Measurements from ENCODE around the gene S100PBP.

Gene S100PBP

DNA sequence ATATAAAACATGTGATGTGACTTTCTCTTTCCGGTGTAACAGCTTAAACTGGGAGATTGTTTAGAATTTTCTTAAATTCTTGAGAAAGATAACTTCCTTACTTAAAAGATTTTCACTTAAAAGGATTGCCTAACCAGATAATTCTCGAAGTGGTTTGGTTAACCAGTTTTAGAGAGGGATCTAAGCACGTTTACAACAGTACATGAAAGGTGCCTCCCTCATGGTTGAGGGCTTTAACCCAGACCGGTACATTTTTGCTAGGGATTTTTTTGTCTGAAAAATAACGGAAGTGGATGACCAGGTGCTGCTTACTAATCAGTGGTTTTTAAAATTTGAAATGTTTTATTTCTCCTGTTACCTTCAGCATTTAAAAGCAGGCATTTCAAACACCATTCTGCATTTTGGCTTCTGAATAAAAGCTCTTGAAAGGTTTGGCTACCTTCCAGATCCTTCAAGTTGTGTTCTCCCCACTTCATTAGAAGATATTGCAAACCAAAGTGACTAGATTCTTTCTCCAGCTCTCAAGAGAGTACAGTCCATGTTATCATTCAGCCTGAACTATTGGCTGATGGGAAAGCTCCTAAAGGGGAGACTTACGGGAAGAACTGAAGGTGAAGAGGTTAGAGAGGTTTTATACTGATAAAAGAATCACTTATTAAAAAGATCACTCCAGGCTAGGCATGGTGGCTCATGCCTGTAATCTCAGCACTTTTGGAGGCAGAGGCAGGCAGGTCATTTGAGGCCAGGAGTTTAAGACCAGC lies 12.8 kb downstream of the S100PBP start:
- DNase-seq (ENCODE audit: low read depth), result no peak

DNA sequence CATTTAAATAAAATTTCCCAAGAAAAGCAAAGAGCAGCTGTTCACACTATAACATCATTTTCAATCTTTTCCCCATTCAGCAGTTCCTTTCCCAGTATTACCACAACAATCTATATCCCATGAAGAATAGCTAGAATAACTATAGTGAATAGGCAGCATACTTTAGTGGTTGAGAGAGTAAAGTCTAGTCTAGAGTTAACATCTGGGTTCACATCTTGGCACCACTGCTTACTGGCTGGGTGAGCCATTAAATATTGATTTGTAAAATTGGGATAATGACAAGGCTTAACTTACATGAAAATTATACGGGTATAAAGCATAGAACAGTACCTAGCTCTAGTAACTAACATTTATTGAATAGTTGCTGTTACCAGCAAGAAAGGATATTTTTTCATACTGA lies 14.4 kb downstream of the S100PBP start:
- DNase-seq (ENCODE audit: low read depth), result no peak

DNA sequence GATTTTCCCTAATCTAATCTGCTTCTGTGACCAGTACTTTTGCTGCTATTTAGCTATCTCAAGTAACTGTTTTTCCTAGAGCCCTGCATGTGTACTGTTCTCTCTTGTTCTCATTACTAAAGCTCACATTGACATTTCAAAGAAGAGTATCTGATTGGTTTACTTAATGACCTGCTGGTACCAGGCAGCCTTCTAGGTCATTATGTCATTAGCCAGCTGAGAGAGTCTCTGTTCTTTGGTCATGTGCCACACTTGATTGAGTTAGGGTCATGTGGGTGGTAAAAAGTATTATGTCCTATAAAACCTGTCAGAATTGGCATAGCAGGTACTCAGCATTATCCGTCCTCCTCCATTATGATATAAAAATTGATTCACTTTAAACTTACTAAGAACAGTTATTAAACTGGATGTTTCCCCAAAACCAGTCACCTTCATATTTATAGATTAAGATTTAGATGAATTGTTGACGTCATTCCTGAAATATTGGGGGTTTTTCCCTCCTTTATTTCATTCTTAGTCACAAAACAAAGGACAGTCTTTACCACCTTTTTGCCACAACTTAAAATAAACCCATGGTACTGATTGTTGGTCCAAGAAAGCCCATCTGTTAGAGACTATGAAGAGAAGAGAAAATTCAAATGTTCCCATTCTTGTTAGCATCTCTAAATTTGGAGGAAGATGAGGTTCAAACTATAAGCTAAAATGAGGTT lies 31.1 kb downstream of the S100PBP start:
- no peak for DNase-seq (ENCODE audit: low read depth)

DNA sequence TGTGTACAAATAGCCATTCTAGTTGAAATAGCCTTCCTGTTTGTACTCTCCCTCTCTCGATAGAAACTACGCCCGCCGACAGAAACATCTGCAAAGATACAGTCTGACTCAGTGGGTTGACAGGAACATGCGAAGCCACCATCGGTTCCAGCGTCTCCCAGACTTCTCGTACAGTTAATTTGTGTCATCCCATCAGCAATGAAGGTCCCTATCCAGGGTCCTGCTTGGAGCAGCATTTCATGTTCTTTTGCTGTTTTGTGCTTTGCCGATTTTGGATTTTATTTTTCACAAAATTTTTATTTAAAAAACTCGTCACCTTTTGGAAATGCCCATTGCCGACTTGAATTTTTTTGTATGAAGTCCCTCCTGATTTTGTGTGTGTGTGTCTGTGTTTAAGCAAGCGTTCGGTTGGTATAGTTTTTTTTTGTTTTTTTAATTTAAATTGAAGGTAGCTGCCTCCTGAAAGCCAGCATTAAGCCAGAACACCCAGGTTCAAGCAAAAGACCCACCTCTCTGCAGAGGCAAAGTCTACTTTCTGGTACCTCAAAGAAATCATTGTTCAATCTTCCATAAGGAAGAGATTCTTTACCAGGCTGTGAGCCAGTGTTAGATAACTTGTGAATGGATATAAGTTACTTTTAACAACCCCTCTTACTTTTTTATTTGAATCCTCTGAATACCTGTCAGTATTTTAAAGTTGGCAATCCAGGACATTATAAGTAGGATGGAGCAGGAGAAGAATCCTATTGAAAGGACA lies 38.6 kb downstream of the S100PBP start:
- no peak for DNase-seq (ENCODE audit: low read depth)

DNA sequence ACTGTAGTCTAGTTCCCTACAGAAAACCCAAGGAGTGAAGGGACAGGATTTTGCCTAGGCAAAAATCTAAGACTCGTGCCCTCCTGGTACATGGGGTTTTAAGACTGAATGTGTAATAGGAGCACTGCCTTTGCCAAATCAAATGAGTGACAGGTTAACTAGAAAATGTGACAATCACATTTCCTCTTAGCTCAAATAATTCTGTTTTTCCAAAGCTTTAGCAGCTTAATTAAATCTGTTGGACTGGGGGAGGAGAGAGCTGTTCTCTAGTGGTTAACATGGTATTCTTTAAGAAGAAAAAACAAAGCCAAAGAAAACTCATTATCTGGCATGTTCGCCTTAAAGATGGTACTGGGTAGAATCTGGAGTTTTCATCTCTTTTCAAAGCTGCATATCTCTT lies 40.7 kb downstream of the S100PBP start:
- DNase-seq (ENCODE audit: low read depth), result no peak

DNA sequence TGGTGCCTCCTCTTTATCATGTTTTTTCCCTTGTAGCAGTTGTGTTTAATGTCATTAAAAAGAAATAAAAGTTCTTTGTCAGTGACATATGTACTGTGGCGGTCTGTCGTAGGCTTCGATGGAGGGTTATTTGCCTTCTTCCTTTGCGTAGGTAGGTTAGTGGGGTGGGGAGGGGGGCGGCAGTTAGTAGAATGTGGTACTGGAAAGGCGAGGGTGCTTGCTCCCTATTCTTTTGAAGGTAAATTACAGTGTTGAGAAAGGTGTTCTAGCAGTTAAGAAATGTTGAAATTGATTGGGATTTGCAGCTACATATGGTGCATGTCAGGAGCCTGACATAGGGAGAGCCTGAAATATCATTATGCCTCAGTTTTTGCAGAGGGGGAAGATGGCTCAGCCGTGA lies 41.3 kb downstream of the S100PBP start:
- DNase-seq (ENCODE audit: low read depth), result no peak

DNA sequence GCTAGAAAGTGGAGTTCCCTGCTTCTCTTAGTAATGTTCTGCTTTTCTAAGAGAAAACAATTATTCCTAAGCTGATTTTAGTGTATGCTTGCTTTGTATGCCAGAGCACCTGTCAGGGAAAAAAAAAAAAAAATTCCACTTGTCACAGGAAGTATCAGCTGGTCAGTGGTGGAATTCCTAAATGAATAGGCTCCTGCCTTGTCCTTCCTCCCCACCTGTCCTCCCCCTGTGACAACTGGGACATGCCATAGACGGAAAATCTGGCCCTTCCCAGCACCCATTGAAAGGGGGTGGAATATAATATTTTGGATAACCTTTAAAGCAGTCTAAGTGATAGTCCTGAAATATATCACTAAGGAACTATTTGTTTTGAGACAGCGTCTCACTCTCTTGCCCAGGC lies 42.5 kb downstream of the S100PBP start:
- no peak for DNase-seq (ENCODE audit: low read depth)

DNA sequence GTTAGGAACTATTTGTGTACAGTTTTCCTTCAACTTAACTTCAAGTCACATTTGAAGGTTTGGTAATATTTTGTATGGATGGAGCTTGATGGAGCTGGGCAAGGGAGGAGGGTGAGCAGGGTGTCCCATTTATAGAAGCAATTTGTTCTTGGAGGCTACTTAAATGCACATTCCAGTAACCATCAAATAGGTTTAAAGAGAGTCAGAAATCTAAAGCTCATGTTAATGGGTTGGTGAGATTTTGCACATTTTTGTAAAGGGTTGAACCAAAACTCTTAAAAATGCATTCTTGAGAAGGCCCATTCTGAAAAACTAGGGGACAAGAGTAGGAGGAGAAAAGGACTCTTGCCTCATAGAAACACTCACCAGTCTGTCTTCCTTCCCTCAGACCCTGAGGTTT lies 43.1 kb downstream of the S100PBP start:
- DNase-seq (ENCODE audit: low read depth), result no peak

DNA sequence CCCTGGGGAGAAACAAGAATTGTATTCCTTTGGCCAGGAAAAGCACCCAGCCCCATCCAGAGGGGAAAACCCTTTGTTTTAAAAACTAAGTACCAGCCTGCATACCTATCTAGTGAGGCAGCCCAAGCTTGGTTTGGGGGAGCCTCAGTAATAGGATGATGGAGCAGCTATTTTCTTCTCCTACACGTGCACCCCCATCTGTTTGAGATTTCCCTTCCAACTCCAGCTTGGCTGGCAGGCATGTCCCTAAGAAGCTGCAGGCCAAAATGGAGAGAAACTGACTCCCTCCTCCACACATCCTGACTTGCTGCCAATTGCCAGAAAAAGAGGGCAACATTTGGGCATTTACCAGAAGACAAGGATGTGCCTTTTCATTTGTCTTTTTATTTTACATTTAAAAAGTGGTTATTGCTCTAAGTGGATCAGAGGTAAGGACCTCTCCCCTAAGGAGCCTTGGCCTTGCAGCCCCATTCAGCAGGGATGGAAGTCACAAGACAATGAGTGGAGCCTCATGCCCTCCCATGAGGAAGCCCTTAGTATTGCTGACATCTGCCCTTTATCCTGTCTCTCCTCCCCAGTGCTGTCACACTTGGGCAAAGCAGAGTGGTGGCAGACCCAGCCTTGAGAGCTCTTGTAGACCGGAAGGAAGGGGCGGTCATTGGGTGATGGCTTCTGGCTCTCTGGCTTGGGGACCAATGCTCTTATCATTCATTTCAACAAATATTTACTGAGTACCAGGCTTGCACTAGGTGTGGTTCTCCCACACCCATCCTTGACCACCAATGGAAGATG lies 44.6 kb downstream of the S100PBP start:
- peak; percentile 34 for DNase-seq (ENCODE audit: low read depth)

DNA sequence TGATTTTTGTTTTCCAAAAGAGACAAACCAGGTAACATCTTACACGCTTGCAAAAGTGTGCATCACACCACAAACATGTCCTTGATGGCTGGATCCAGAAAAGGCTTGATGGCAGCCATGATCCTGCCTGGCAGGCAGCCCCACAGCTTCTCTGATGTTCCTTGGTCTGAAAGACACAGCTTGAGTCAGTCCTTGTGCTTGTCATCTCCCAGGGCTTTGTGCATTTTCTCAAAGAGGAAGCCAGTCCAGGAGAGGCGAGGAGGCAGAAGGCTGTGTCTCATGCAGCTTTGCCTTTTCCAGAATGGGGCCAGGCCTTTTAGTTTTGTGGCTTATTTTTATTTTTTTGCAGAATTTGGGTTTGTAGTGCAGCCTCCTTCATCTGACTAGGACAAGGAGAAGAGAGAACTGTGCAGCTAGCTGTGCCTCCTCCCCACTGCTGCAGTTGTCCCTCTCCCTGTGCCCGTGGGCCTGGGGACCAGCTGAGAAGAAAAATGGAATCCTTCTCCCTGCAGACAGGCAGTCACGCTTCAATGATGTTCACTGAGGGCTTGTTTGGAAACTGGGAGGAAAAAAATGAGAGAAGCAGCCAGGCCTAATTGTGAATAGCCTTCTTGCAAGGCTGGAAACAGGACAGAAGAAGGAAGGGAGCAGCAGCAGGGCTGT lies 45.9 kb downstream of the S100PBP start:
- DNase-seq (ENCODE audit: low read depth), result no peak

DNA sequence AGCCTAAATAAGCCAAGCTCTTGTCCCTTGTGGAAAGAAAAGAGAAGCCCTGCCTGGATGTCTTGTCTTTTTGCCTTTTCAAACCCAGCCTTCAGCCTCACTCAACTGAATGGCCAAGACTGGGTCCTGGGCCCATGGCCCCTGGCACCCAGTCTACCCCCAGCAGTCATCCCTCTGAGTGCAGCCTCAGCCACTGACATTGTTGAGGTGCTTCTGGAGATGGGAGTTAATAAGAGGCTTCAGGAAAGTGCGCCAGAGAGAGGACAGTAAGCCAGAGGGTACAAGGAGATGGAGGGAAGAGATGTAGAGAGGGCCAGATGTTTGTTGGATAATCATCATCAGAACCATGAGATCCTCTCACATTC lies 46.4 kb downstream of the S100PBP start:
- DNase-seq (ENCODE audit: low read depth), result no peak

DNA sequence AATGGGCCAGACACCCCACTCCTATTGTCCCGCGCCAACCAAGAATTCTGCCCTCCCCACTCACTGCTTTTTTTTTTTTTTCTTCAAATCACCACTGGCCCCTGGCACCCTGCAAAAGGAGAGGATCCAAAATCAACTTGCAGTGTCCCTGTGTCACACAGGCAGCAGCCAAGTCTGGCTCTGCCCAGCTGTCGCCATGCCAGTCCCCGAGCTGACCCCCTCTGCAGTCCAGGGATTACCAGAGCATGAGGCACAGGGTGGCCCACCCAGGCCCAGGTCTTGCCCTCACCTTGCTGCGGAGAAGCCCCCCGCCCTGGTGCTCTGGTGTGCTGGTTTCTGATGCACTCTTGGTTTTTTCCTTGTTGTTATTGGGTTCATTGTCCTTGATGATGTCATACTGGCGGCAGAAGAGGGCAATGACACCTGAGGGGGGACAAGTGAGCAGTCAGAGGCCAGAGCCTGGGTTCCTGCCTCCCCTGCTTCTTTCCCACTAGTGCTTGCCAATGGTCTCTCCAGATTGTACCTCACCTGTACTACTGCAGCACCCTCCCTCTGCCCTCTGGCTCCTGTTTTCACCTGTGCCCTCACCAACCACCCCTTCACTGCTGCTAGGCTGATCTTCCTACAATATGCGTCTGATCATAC lies 47.0 kb downstream of the S100PBP start:
- no peak for DNase-seq (ENCODE audit: low read depth)

DNA sequence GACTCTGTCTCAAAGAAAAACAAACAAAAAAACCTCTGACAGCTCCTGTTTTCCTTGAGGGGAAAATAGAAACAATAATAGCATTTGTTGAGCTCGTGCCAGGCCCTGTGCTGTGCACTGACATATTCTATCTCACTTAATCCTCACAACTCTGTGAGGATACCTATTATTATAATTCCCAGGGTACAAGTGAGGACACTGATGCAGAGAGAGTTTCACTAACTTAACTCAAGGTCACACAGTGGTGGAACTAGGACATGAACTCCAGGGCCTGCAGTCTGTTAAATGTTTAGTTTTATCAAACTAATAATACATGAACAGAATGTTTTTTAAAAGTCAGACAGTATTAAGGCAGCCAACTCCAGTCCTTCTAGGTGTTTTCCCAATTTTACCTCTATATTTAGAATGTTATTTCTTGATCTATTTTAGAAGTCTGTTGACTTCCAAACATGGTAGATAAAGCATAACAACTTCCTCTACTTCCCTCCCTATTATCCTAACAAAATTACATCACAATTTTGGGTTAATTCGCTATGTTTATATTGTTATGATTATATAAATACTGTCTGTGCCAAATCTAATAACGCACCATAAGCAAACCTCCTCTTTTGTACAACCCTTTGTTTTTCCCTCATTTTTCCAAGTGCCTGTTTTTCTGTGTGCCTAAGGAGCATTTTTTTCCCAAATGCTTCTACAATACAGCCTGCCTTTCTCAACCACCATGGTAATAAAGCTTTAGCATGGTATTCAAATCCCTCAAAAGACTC lies 48.4 kb downstream of the S100PBP start:
- DNase-seq (ENCODE audit: low read depth), result no peak

DNA sequence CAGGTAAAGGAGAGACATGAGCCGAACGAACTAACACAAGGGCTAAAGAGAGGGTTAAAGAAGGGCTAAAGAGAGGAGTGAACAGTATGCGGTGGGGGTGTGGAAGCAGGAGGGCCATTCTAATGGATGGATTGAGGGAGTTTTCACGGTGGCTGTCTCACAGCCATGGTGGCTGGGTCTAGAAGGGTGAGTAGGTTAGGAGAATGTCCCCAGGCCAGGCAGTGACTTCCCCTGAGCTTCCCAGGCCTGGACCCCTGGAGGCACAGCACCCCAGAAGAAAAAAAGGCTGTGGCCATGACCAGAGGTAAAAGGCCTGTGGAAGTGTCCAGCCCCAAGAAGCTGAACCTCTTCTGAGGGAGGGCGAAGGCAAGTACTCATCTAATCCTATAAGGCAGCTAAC lies 49.7 kb downstream of the S100PBP start:
- DNase-seq (ENCODE audit: low read depth), result no peak

DNA sequence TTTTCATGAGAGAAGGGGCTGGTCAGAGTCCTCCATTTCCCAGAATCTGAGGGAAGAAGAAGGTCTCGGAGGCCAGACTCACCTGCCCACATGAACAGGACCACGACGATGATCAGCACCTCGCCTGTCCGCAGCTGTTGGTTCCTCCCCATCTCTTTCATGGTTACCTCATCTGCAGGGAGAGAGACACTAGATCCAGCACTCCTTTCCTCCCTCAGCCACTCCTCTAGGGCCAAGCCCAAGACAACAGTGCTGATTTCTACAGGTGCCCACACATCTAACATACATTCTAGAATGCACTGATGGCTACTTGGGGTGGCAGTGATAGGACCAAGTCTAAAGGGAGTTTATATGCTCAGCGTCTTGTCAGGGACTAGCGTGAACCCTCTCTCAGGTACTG lies 50.2 kb downstream of the S100PBP start:
- DNase-seq (ENCODE audit: low read depth), result no peak

DNA sequence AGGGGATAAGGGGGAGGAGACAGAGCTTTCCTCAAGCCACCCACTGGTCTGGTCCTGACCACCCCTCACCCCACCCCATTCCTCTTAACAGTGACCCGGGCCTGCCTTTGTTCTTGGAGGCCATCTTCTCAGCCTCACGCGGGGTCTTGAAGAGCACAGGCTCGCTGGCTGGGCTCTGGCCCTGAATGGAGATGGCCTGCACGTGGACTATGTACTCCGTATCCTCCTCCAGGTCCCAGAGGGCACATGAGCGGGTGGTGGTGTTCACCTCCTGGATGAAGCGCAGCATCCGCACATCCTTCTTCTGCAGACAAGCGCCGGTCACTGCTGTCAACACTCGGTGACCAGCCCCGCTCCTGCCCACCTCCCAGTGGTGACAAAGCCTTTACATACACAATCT lies 50.6 kb downstream of the S100PBP start:
- DNase-seq (ENCODE audit: low read depth), result no peak

DNA sequence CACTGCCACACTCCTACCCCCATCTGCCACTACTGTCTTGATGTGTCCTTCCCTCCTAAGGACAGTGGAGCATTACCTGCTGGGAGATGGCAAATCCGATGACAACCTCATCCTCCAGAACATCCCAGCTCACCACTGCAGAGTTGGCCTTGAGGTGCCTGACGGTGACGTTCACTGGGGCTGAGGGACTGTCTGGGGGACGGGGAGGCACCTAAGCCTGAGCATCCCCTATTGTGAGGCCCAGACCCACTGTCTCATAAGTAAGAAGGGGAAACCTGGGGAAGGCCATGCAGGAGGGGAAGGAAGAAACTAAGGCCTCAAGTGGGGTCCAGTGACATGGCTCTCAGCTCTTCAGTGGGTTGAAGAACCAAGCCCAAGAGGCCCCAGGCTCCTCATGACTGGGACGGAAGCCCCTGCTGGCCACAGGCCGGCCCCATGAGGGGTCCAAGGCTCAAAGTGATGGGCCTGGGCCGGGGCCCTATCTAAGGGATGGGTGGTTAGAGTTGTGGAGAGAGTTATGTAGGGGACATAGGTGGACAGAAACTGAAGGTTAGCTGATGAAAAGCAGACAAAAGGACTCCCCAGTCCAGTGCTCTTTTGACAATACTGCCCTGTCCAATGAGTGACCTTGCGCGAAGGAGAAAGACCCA lies 51.5 kb downstream of the S100PBP start:
- no peak for DNase-seq (ENCODE audit: low read depth)

DNA sequence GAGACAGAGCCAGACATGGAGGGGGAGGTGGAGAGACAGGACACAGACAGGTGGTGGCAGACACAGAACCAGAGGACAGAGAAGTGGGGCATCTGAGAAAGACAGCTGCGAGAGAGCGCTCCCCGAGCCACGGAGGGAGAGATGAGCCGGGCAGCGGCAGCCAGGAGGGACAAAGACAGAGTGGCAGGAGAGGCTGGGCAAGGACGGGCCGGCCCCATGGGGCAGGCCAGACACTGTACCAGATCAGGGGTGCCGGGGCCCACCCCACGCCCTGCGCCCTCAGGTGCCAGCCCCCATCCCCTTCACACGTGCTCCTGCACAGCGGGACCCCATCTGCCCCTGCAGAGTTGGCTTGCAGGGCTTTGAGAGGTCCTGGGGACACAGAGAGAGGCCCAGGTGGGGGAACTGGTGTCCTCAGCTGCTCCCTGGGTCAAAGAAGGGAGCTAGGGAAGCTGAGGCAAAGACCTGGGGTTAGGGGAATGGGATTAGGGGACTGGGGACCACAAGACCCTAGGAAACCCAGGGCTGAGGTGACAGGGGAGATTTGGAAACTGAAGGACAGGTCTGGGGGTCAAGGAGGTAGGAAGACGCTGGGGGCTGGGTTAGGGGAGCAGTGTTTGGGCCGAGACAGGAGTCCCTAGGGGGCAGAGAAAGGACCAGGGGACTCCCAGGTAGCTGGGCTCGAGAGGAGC lies 52.6 kb downstream of the S100PBP start:
- DNase-seq (ENCODE audit: low read depth), result no peak

DNA sequence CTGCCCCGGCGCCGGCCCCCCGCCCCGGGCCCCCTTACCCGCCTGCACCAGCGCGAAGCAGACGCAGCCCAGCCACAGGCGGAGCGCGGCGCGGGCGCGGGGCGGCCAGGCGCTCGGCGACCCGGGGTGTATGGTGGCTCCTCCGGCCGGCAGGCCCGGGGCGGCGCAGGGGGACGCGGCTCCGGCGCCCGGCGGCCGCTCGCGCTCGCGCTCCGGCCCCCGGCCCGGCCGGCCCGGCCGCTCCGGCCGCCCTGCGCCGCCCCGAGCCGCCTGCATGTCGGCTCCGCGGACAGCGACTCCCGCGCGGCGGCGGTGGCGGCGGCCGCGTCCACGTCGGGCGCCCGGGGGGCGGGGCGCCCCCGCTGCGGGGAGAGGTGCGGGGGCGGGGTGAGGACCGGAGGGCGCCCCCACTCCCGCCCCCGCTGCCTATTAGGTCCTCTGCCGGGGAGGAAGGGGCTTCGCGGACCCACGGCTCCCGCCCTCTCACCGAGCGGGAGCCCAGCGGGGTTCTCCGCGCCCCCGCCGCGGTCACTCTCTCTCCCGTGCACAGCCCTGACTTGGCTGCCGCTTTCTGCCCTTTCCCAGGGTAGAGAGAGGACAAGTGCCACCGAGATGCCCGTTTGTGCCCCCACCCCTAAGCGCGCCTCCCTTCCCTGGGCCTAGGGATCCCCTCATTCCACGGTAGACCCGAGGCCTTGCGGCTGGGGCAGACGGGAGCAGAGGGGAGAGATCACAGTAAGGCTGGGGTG lies 53.3 kb downstream of the S100PBP start, which contains the start of gene FNDC5:
TSS of gene FNDC5 (minus strand) at position 298 of the 749 bp plus-strand sequence.
- DNase-seq (ENCODE audit: low read depth), result no peak

All from HS-5 (cell line).